Measurements from ENCODE around the gene MYLK2.

Gene MYLK2

GRCh38 chr20:31816221-31816620 is 2.9 kb upstream of the MYLK2 start:
- TF ChIP-seq ZFX (IDR thresholded peaks at IDR 0.05; ENCODE audit: borderline replicate concordance) (no peak), CTCF (IDR thresholded peaks at IDR 0.05) (no peak)
- no peak overlapping the region for H3K27ac ChIP-seq

GRCh38 chr20:31817461-31817860 is 1.7 kb upstream of the MYLK2 start:
- H3K27ac ChIP-seq = no peak overlapping the region
- TF ChIP-seq CTCF (IDR thresholded peaks at IDR 0.05) (no peak), ZFX (IDR thresholded peaks at IDR 0.05; ENCODE audit: borderline replicate concordance) (no peak)

DNA sequence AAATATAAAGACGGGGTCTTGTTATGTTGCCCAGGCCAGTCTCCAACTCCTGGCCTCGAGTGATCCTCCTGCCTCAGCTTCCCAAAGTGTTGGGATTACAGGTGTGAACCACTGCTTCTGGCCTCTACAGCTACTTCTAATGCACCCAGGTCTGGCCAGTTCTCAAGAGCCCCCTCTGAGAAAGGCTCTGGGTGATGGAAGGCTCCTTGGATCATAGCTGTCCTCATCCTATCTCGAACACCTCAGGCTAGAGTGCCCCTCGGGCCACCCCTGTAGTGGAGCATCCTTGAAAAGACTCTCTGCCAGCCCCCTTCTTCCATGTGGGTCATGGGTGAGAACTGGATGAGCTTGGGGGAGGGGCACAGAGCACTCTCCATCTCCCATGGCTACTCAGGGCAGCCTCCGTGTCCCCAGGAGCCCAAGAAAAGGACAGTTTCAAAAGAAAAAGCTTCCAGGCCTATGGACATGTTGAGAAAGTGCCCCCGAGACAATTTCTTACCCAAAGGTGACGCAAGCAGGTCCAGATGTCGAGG is 714 bp upstream of the MYLK2 start:
- no peak overlapping the region for H3K27ac ChIP-seq
- TF ChIP-seq CTCF (IDR thresholded peaks at IDR 0.05) = no peak
- no peak for TF ChIP-seq ZFX (IDR thresholded peaks at IDR 0.05; ENCODE audit: borderline replicate concordance)

DNA sequence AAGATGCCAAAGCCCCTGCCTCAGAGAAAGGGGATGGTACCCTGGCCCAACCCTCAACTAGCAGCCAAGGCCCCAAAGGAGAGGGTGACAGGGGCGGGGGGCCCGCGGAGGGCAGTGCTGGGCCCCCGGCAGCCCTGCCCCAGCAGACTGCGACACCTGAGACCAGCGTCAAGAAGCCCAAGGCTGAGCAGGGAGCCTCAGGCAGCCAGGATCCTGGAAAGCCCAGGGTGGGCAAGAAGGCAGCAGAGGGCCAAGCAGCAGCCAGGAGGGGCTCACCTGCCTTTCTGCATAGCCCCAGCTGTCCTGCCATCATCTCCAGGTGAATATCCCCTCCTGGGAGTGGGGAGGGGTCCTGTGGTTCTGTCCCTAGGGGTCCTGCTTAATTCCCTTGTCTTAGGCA is 1.1 kb downstream of the MYLK2 start:
- TF ChIP-seq CTCF (IDR thresholded peaks at IDR 0.05) (no peak), ZFX (IDR thresholded peaks at IDR 0.05; ENCODE audit: borderline replicate concordance) (no peak)
- no peak overlapping the region for H3K27ac ChIP-seq

DNA sequence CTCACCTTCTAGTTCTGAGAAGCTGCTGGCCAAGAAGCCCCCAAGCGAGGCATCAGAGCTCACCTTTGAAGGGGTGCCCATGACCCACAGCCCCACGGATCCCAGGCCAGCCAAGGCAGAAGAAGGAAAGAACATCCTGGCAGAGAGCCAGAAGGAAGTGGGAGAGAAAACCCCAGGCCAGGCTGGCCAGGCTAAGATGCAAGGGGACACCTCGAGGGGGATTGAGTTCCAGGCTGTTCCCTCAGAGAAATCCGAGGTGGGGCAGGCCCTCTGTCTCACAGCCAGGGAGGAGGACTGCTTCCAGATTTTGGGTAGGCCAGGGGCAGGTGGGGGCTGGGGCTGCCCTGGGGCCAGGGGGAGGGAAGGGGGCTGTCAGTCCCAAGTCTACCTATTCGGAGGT is 2.3 kb downstream of the MYLK2 start:
- H3K27ac ChIP-seq = no peak overlapping the region
- TF ChIP-seq CTCF (IDR thresholded peaks at IDR 0.05) = no peak
- TF ChIP-seq ZFX (IDR thresholded peaks at IDR 0.05; ENCODE audit: borderline replicate concordance) = no peak

GRCh38 chr20:31822421-31823330 is 3.5 kb downstream of the MYLK2 start:
- TF ChIP-seq CTCF (IDR thresholded peaks at IDR 0.05) = peak; percentile 94
- no peak for TF ChIP-seq ZFX (IDR thresholded peaks at IDR 0.05; ENCODE audit: borderline replicate concordance)
- H3K27ac ChIP-seq = no peak overlapping the region

Data from 22Rv1 (cell line).